ENCODE measurements around the gene FCER2. TPM values are rescaled to one million over a fixed set of nuclear protein-coding genes. Genes with fewer than 3 reads are reported as not detected.

Gene FCER2
- total RNA-seq, 1 donor from 2014 or later, result 0.50 TPM

DNA sequence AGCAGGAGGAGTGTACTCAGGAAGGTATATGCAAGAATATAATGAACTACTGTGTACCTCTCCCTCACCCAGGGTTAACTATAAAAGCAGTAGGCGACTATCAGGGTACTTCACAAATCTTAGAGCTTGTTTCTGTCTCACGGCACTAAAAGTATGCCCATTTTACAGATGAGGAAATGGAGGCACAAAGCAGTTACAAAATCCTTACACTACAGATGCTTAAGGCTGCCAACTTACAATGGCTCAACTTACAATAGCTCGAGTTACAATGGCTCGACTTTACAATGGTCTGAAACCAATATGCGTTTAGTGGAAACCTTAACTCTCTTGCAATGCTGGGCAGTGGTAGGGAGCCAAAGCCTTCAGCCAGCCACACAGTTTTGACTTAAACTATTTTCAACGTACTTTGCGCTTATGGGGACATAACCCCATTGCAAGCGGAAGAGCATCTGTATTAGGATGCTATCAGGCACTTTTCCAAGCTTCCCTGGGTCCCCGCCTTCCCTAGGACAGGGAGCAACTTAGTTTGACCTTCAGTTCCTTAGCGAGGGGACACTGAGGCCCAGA, 4.1 kb downstream of the FCER2 start:
- peaks cover 33% of the 10 kb centered on the region for H3K27me3 ChIP-seq (ENCODE audit: low read depth)
- intact Hi-C loops (cut with DNase I), result no loop called here
- TF ChIP-seq, protein P1, sequence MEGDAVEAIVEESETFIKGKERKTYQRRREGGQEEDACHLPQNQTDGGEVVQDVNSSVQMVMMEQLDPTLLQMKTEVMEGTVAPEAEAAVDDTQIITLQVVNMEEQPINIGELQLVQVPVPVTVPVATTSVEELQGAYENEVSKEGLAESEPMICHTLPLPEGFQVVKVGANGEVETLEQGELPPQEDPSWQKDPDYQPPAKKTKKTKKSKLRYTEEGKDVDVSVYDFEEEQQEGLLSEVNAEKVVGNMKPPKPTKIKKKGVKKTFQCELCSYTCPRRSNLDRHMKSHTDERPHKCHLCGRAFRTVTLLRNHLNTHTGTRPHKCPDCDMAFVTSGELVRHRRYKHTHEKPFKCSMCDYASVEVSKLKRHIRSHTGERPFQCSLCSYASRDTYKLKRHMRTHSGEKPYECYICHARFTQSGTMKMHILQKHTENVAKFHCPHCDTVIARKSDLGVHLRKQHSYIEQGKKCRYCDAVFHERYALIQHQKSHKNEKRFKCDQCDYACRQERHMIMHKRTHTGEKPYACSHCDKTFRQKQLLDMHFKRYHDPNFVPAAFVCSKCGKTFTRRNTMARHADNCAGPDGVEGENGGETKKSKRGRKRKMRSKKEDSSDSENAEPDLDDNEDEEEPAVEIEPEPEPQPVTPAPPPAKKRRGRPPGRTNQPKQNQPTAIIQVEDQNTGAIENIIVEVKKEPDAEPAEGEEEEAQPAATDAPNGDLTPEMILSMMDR (IDR thresholded peaks at IDR 0.05), result no peak

DNA sequence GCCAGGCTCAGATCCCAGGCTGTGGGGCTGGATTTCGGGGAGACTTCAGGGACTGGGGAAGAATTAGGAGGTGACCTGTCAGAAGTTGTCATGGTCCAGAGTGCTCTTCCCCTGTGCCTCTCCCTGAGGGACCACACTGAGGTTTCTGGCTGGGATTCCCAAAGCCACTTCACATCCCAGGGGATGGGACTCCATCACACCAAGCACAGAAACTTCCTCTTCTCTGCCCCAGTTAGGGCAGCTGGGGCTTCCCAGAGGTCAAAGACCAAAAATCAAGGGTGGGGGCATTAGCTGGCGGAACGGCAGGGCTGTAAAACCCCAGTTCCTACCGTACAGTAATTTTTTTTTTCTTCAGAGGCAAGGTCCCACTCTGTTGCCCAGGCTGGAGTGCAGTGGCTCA, 7.4 kb downstream of the FCER2 start:
- Histone ChIP-seq H3K36me3 (no peaks in the 10 kb centered on the region), H3K27me3 (ENCODE audit: low read depth) (peaks cover 34% of the 10 kb centered on the region), H3K4me1 (no peaks in the 10 kb centered on the region), H3K27ac (no peak overlapping the region), H3K9me3 (no peaks in the 10 kb centered on the region), H3K4me3 (no peak overlapping the region)
- intact Hi-C loops (cut with DNase I), result no loop called here
- TF ChIP-seq, protein P1 (IDR thresholded peaks at IDR 0.05), result no peak
- ATAC-seq (no peak), DNase-seq (no peak)

More for the DNA sequence above, 4.1 kb downstream of the FCER2 start:
- DNase-seq (no peak), ATAC-seq (no peak)
- Histone ChIP-seq H3K4me3 (no peak overlapping the region), H3K9me3 (no peaks in the 10 kb centered on the region), H3K4me1 (no peaks in the 10 kb centered on the region), H3K27ac (no peak overlapping the region), H3K36me3 (no peaks in the 10 kb centered on the region)

DNA sequence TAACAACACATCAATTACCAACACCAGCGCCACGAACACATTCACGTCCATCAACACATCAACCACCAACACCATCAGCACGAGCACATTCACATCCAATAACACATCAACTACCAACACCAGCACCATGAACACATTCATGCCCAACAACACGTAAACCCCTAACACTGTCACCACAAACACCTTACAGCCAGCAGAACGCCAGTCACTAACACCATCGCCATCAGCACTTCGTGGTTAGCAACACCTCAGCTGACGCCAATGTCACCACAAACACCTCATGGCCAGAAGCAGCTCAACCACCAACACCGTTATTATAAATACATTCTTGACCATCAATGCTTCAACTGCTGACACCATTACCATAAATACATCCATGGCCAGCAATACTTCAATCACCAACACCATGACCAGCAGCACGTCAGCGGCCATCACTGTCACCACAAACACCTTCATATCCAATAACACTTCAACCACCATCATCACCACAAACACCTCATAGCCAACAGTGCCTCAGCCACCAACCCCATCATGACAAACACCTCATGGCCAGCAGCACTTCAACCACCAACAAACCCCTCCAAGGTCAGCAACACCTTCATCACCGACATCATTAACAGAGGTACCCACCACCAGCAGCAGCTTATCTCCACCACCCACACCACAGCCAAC, 9.4 kb downstream of the FCER2 start:
- H3K27me3 ChIP-seq (ENCODE audit: low read depth), result peaks cover 17% of the 10 kb centered on the region
- ATAC-seq, result no peak
- H3K27ac ChIP-seq, result no peak overlapping the region
- H3K4me1 ChIP-seq, result no peaks in the 10 kb centered on the region
- no peak overlapping the region for H3K4me3 ChIP-seq
- no peak for DNase-seq
- H3K9me3 ChIP-seq, result no peaks in the 10 kb centered on the region
- intact Hi-C loops (cut with DNase I), result no loop called here
- no peaks in the 10 kb centered on the region for H3K36me3 ChIP-seq
- TF ChIP-seq, protein P1 (IDR thresholded peaks at IDR 0.05), result no peak

DNA sequence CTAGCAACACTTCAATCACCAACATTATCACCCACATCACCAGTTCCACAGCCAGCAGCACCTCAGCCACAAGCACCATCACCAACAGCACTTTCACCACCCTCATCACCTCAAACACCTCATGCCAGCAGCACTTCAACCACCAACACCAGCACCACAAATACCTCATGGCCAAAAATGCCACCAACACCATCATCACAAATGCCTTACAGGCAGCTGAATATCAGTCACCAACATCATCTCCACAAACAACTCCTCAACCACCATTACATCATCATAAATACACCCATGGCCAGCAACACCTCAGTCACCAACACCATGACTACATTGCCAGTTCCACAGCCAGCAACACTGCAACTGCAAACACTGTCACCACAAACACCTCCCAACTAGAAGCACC, 10.4 kb downstream of the FCER2 start:
- no peak overlapping the region for H3K4me3 ChIP-seq
- H3K27me3 ChIP-seq (ENCODE audit: low read depth), result peaks cover 12% of the 10 kb centered on the region
- H3K9me3 ChIP-seq, result no peaks in the 10 kb centered on the region
- no peak overlapping the region for H3K27ac ChIP-seq
- intact Hi-C loops (cut with DNase I), result no loop called here
- DNase-seq (no peak), ATAC-seq (no peak)
- H3K4me1 ChIP-seq, result no peaks in the 10 kb centered on the region
- TF ChIP-seq, protein P1 (IDR thresholded peaks at IDR 0.05), result no peak
- H3K36me3 ChIP-seq, result no peaks in the 10 kb centered on the region

DNA sequence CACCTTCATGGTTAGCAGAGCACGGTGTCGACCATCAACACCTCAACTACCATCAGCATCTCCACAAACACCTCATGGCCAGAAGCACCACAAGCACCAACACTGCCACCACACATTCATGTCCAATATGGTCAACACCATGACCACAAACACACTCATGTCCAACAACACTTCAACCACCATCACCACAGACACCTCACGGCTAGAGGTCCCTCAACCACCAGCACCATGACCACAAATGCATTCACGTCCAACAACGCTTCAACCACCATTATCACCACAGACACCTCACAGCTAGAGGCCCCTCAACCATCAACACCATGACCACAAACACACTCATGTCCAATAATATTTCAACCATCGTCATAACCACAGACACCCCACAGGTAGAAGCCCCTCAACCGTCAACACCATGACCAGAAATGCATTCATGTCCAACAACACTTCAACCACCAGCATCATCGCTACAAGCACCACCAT, 11.1 kb downstream of the FCER2 start:
- ATAC-seq, result no peak
- H3K4me3 ChIP-seq, result no peak overlapping the region
- no peaks in the 10 kb centered on the region for H3K9me3 ChIP-seq
- DNase-seq, result no peak
- H3K4me1 ChIP-seq, result no peaks in the 10 kb centered on the region
- no peak overlapping the region for H3K27ac ChIP-seq
- TF ChIP-seq, protein P1 (IDR thresholded peaks at IDR 0.05), result no peak
- intact Hi-C loops (cut with DNase I), result no loop called here
- H3K27me3 ChIP-seq (ENCODE audit: low read depth), result peaks cover 10% of the 10 kb centered on the region
- no peaks in the 10 kb centered on the region for H3K36me3 ChIP-seq
